ENCODE measurements around the gene PFN1. TPM values are rescaled to one million over a fixed set of nuclear protein-coding genes. Genes with fewer than 3 reads are reported as not detected.

PFN1 gene
- total RNA-seq, 1 experiment from 2014 or later = 1,459 TPM

DNA sequence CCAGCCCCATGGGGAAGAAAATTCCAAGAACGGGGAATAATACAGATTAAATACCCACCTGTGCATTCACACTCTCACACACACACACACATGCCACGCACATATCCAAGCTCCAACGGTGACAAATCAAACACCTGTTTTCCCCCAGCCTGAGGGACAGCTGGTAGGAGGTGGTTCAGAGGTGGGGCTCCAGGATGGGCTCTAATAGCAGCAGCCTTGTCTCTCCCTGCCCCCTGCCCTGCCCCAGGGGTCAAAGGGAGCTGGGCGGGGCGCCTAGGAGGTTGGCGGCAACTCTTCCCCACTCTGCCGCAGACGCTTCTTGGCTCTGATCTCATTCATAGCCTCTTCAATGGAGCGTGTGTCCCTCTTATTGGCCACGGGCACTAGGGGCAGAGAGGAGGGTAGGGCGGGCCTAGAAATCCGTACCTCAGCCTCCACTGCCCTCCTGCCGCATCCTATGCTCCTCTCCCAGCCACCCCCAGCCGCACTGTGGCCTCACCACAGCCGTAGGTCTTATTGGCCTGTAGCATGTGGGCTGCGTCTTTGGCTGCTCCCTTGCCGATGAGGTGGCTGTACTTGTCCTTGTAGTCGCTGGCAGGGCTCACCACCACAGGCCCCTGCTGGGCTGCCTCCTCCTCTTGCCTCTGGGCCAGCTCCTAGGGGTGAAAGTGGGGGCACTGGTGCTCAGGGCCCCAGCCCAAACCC is 11.1 kb upstream of the PFN1 start:
- H4K20me1 ChIP-seq (ENCODE audit: insufficient read depth) = no peaks in the 10 kb centered on the region
- no peak overlapping the region for H3K4me3 ChIP-seq
- H3K4me2 ChIP-seq = no peak overlapping the region
- no peaks in the 10 kb centered on the region for H3K9me2 ChIP-seq (ENCODE audit: insufficient read depth)
- no peaks in the 10 kb centered on the region for H3K79me2 ChIP-seq (ENCODE audit: low read depth)
- H3F3A ChIP-seq (ENCODE audit: insufficient read depth, low read depth) = peaks cover 16% of the 10 kb centered on the region; the same call in 1 of the 2 replicates
- ChIA-PET POLR2A (ENCODE audit: unreplicated experiment) (interaction anchor here (0.6 kb wide), 1 partner anchor 100 kb away, joined by 4 read pairs; no protein-coding TSS in a partner anchor), CTCF (no interaction called here)
- H3K27me3 ChIP-seq (ENCODE audit: insufficient read depth, low read depth) = no peaks in the 10 kb centered on the region
- H3K36me3 ChIP-seq (ENCODE audit: low read depth) = no peaks in the 10 kb centered on the region
- H3K27ac ChIP-seq = no peak overlapping the region
- H3K4me1 ChIP-seq (replicated peaks; ENCODE audit: insufficient read depth) = no peaks in the 10 kb centered on the region
- no peaks in the 10 kb centered on the region for H3K9me3 ChIP-seq (ENCODE audit: insufficient read depth, low read depth)
- intact Hi-C loops (cut with micrococcal nuclease; ENCODE audit: unreplicated experiment) = no loop called here
- no TSS peak for BruUV-seq (replicated peaks)
- no peak for TF ChIP-seq EZH2 (IDR thresholded peaks at IDR 0.05; ENCODE audit: low read depth)
- TF ChIP-seq, protein P1, sequence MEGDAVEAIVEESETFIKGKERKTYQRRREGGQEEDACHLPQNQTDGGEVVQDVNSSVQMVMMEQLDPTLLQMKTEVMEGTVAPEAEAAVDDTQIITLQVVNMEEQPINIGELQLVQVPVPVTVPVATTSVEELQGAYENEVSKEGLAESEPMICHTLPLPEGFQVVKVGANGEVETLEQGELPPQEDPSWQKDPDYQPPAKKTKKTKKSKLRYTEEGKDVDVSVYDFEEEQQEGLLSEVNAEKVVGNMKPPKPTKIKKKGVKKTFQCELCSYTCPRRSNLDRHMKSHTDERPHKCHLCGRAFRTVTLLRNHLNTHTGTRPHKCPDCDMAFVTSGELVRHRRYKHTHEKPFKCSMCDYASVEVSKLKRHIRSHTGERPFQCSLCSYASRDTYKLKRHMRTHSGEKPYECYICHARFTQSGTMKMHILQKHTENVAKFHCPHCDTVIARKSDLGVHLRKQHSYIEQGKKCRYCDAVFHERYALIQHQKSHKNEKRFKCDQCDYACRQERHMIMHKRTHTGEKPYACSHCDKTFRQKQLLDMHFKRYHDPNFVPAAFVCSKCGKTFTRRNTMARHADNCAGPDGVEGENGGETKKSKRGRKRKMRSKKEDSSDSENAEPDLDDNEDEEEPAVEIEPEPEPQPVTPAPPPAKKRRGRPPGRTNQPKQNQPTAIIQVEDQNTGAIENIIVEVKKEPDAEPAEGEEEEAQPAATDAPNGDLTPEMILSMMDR (conservative IDR thresholded peaks at IDR 0.05) = no peak
- H2AFZ ChIP-seq = no peak overlapping the region
- no peak for DNase-seq

DNA sequence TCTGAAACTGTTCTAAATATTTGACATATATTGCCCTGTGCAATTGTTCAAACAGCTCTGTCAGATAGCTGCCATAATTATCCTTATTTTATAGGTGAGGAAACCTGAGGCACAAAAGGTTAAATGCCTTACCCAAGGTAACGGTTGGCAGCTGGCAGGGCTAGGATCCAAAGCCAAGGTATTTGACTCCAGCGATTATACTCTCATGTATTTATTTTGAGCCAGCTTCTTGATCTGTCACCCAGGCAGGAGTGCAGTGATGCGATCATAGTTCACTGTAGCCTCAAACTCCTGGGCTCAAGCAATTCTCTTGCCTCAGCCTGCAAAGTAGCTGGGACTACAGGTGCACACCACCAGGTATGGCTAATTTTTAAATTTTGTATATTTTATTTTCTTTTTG is 9.8 kb upstream of the PFN1 start:
- Histone ChIP-seq H3K79me2 (ENCODE audit: low read depth) (no peaks in the 10 kb centered on the region), H3K36me3 (ENCODE audit: low read depth) (no peaks in the 10 kb centered on the region), H3F3A (ENCODE audit: insufficient read depth, low read depth) (peaks cover 12% of the 10 kb centered on the region; the same call in 1 of the 2 replicates), H3K27ac (no peak overlapping the region), H3K4me1 (replicated peaks; ENCODE audit: insufficient read depth) (no peaks in the 10 kb centered on the region), H3K4me3 (no peak overlapping the region), H3K4me2 (no peak overlapping the region), H2AFZ (no peak overlapping the region), H3K9me2 (ENCODE audit: insufficient read depth) (no peaks in the 10 kb centered on the region), H4K20me1 (ENCODE audit: insufficient read depth) (no peaks in the 10 kb centered on the region), H3K27me3 (ENCODE audit: insufficient read depth, low read depth) (no peaks in the 10 kb centered on the region), H3K9me3 (ENCODE audit: insufficient read depth, low read depth) (no peaks in the 10 kb centered on the region)
- ChIA-PET CTCF (no interaction called here), POLR2A (ENCODE audit: unreplicated experiment) (no interaction called here)
- BruUV-seq (replicated peaks) = no TSS peak
- peak in 1 of 2 experiments; percentile 1 for DNase-seq
- no peak for TF ChIP-seq EZH2 (IDR thresholded peaks at IDR 0.05; ENCODE audit: low read depth)
- TF ChIP-seq, protein P1 (conservative IDR thresholded peaks at IDR 0.05) = no peak
- intact Hi-C loops (cut with micrococcal nuclease; ENCODE audit: unreplicated experiment) = no loop called here

DNA sequence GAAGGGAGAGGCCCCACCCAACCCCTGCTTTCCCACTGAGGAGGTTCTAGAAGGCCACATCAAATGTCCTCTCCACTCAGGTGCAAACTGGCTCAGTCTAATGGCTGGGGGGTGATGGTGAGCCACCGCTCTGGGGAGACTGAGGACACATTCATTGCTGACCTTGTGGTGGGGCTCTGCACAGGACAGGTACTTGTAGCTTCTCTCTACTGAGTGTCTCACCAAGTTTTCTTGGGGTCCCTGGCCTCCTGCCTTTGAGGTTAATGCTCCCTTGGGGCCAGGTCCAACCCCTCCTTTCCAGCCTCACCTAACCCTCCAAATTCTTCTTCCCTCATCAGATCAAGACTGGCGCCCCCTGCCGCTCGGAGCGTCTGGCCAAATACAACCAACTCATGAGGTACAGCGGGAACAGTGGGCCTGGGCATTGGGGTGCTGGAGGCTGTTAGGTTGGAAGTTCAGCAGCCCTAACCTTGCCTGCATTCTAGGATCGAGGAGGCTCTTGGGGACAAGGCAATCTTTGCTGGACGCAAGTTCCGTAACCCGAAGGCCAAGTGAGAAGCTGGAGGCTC is 8.2 kb upstream of the PFN1 start:
- intact Hi-C loops (cut with micrococcal nuclease; ENCODE audit: unreplicated experiment) = no loop called here

More for the DNA sequence above, 8.2 kb upstream of the PFN1 start:
- no peaks in the 10 kb centered on the region for H4K20me1 ChIP-seq (ENCODE audit: insufficient read depth)
- peak in 1 of 2 experiments; percentile 25 for DNase-seq
- no TSS peak for BruUV-seq (replicated peaks)
- CTCF ChIA-PET = no interaction called here
- no peak overlapping the region for H3K4me2 ChIP-seq
- H3K27me3 ChIP-seq (ENCODE audit: insufficient read depth, low read depth) = no peaks in the 10 kb centered on the region
- no peak for TF ChIP-seq EZH2 (IDR thresholded peaks at IDR 0.05; ENCODE audit: low read depth)
- TF ChIP-seq, protein P1 (conservative IDR thresholded peaks at IDR 0.05) = no peak
- no peaks in the 10 kb centered on the region for H3K9me3 ChIP-seq (ENCODE audit: insufficient read depth, low read depth)
- H3K79me2 ChIP-seq (ENCODE audit: low read depth) = no peaks in the 10 kb centered on the region
- H3K36me3 ChIP-seq (ENCODE audit: low read depth) = no peaks in the 10 kb centered on the region
- no peak overlapping the region for H2AFZ ChIP-seq
- H3K27ac ChIP-seq = no peak overlapping the region
- peaks cover 4% of the 10 kb centered on the region for H3K4me1 ChIP-seq (replicated peaks; ENCODE audit: insufficient read depth)
- H3F3A ChIP-seq (ENCODE audit: insufficient read depth, low read depth) = peaks cover 16% of the 10 kb centered on the region; the same call in 1 of the 2 replicates
- POLR2A ChIA-PET (ENCODE audit: unreplicated experiment) = no interaction called here
- no peak overlapping the region for H3K4me3 ChIP-seq
- H3K9me2 ChIP-seq (ENCODE audit: insufficient read depth) = no peaks in the 10 kb centered on the region

All from PC-9 (cell line).